H1 (cell line): ENCODE data around the gene TFF2. TPM values are rescaled to one million over a fixed set of nuclear protein-coding genes. Genes with fewer than 3 reads are reported as not detected.

Experiments
- CTCF ChIA-PET: fragments of 300-600 bp; sonication (Branson Sonifier 250); formaldehyde crosslinking; loops from one replicate; lab custom pipeline; 2021; ENCODE audit not compliant: partially characterized antibody; lab: Charles Lee
- POLR2A ChIA-PET: fragments of 300-600 bp; sonication (Branson Sonifier 250); formaldehyde crosslinking; loops from one replicate; lab custom pipeline; 2021; ENCODE audit warnings: inconsistent platforms; ENCODE audit not compliant: partially characterized antibody; lab: Charles Lee
- DNase-seq, 2 experiments: peaks; one replicate each; pipeline versions ENCODE4 v3.0.0 to v3.0.0-alpha.2; 2010 to 2022; ENCODE audit warnings: low spot score in 2 of 2, low read depth in 1 of 2, mixed read lengths in 1 of 2
- FAIRE-seq: peaks from 2 replicates; lab custom pipeline; 2011; peaks lifted over from hg19 to GRCh38; lab: Jason Lieb, UNC
- H2AFZ ChIP-seq: 2 replicates; pipeline ENCODE4 v1.8.1; 2012; ENCODE audit warnings: low read length, inconsistent platforms
- H2AK5ac ChIP-seq: 2 replicates; pipeline ENCODE4 v1.6.1; 2013; ENCODE audit warnings: low read depth, low read length
- H2BK120ac ChIP-seq: replicated peaks from 2 replicates; pipeline ENCODE3; 2013; ENCODE audit warnings: low read depth, low read length, inconsistent platforms
- H2BK12ac ChIP-seq: 2 replicates; pipeline ENCODE4 v1.6.1; 2013; ENCODE audit warnings: low read depth, low read length
- H2BK15ac ChIP-seq: 2 replicates; pipeline ENCODE4 v1.6.1; 2013; ENCODE audit warnings: low read length
- H2BK20ac ChIP-seq: 2 replicates; pipeline ENCODE4 v1.6.1; 2013; ENCODE audit warnings: low read length
- H2BK5ac ChIP-seq: 2 replicates; pipeline ENCODE4 v1.6.1; 2013; ENCODE audit warnings: low read depth, low read length
- H3K14ac ChIP-seq: 2 replicates; pipeline ENCODE4 v1.6.1; 2013; ENCODE audit warnings: inconsistent platforms; ENCODE audit not compliant: insufficient read length
- H3K18ac ChIP-seq: 2 replicates; pipeline ENCODE4 v1.6.1; 2013; ENCODE audit warnings: low read length; ENCODE audit errors: extremely low read depth
- H3K23ac ChIP-seq: 2 replicates; pipeline ENCODE4 v1.6.1; 2013; ENCODE audit warnings: inconsistent platforms; ENCODE audit not compliant: insufficient read length
- H3K23me2 ChIP-seq: 2 replicates; pipeline ENCODE4 v1.6.1; 2013; ENCODE audit warnings: low read depth, low read length
- H3K27ac ChIP-seq: 2 replicates; pipeline ENCODE4 v1.6.1; 2011; ENCODE audit warnings: low read depth, low read length, inconsistent platforms
- H3K27me3 ChIP-seq, 4 experiments: replicated peaks in 1 of 4; 1 replicate in 1 of 4; 2 replicates in 3 of 4; pipeline versions ENCODE4 v1.6.1 to v1.8.1; 2011 to 2013; ENCODE audit warnings: low read length in 3 of 4, mild to moderate bottlenecking in 3 of 4, inconsistent platforms in 2 of 4, mixed read lengths in 2 of 4, moderate library complexity in 1 of 4; ENCODE audit not compliant: control insufficient read depth in 3 of 4, insufficient read depth in 3 of 4; ENCODE audit errors: extremely low read depth in 1 of 4
- H3K36me3 ChIP-seq, 4 experiments: 2 replicates each; pipeline versions ENCODE4 v1.6.1 to v1.8.1; 2011 to 2013; ENCODE audit warnings: mild to moderate bottlenecking in 4 of 4, low read length in 3 of 4, moderate library complexity in 2 of 4, control low read depth in 1 of 4, inconsistent platforms in 1 of 4; ENCODE audit not compliant: insufficient read depth in 4 of 4, control insufficient read depth in 2 of 4
- H3K4ac ChIP-seq: replicated peaks from 2 replicates; pipeline ENCODE3; 2013; ENCODE audit warnings: low read length, low read depth, mixed read lengths, inconsistent platforms; ENCODE audit not compliant: insufficient read length
- H3K4me1 ChIP-seq, 4 experiments: replicated peaks in 1 of 4; 1 replicate in 1 of 4; 2 replicates in 3 of 4; pipeline versions ENCODE4 v1.6.1 to v1.8.1; 2011 to 2013; ENCODE audit warnings: low read length in 3 of 4, inconsistent platforms in 2 of 4, mixed read lengths in 1 of 4; ENCODE audit not compliant: insufficient read depth in 4 of 4, control insufficient read depth in 3 of 4
- H3K4me2 ChIP-seq, 2 experiments: 2 replicates each; pipeline versions ENCODE4 v1.6.1 to v1.8.1; 2011 to 2013; ENCODE audit warnings: low read depth in 2 of 2, low read length in 2 of 2, control low read depth in 1 of 2, inconsistent platforms in 1 of 2, mild to moderate bottlenecking in 1 of 2; ENCODE audit not compliant: insufficient read depth in 1 of 2
- H3K4me3 ChIP-seq, 4 experiments: fragments of 200-600, 300-600 bp in 1 of 4; sonication (generic), shearing (Covaris generic), sonication (Bioruptor Twin) in 1 of 4; 2 replicates each; pipeline versions ENCODE4 v1.5.1 to v1.8.1; 2011 to 2016; ENCODE audit warnings: low read length in 4 of 4, low read depth in 3 of 4, control low read depth in 2 of 4, inconsistent platforms in 2 of 4, mild to moderate bottlenecking in 2 of 4, mixed read lengths in 1 of 4, moderate library complexity in 1 of 4; ENCODE audit not compliant: insufficient read depth in 2 of 4; ENCODE audit errors: extremely low read depth in 1 of 4
- H3K56ac ChIP-seq: replicated peaks from 2 replicates; pipeline ENCODE3; 2013; ENCODE audit warnings: low read depth, mild to moderate bottlenecking, mixed read lengths, low read length, inconsistent platforms; ENCODE audit not compliant: insufficient read length
- H3K79me1 ChIP-seq: 2 replicates; pipeline ENCODE4 v1.6.1; 2013; ENCODE audit warnings: low read depth, low read length, control low read depth
- H3K79me2 ChIP-seq, 2 experiments: 2 replicates each; pipeline versions ENCODE4 v1.6.1 to v1.8.1; 2012 to 2013; ENCODE audit warnings: low read length in 2 of 2, mild to moderate bottlenecking in 2 of 2, inconsistent platforms in 1 of 2; ENCODE audit not compliant: insufficient read depth in 2 of 2, control insufficient read depth in 1 of 2
- H3K9ac ChIP-seq, 4 experiments: replicated peaks in 1 of 4; 1 replicate in 1 of 4; 2 replicates in 3 of 4; pipeline versions ENCODE4 v1.6.1 to v1.8.1; 2011 to 2013; ENCODE audit warnings: low read depth in 3 of 4, low read length in 3 of 4, control low read depth in 2 of 4, mild to moderate bottlenecking in 2 of 4, moderate library complexity in 2 of 4, inconsistent platforms in 1 of 4; ENCODE audit errors: extremely low read depth in 1 of 4
- H3K9me3 ChIP-seq, 2 experiments: 2 replicates each; pipeline versions ENCODE4 v1.6.1 to v1.8.1; 2012 to 2013; ENCODE audit warnings: mild to moderate bottlenecking in 2 of 2, moderate library complexity in 2 of 2, control low read depth in 1 of 2, inconsistent platforms in 1 of 2, low read depth in 1 of 2, low read length in 1 of 2, mixed read lengths in 1 of 2; ENCODE audit not compliant: insufficient read depth in 2 of 2
- H4K20me1 ChIP-seq, 2 experiments: replicated peaks in 1 of 2; 2 replicates each; pipeline versions ENCODE3 to v1.8.1; 2011 to 2013; ENCODE audit warnings: inconsistent platforms in 2 of 2, low read length in 2 of 2, mild to moderate bottlenecking in 1 of 2; ENCODE audit not compliant: insufficient read depth in 2 of 2, control insufficient read depth in 1 of 2
- H4K5ac ChIP-seq: 2 replicates; pipeline ENCODE4 v1.6.1; 2013; ENCODE audit warnings: low read length, low read depth, mixed read lengths, inconsistent platforms; ENCODE audit not compliant: insufficient read length
- H4K8ac ChIP-seq: 2 replicates; pipeline ENCODE4 v1.8.0; 2013; ENCODE audit warnings: mild to moderate bottlenecking, moderate library complexity, low read length, inconsistent platforms; ENCODE audit not compliant: insufficient read depth; ENCODE audit errors: extremely low read depth
- H4K91ac ChIP-seq: replicated peaks from 2 replicates; pipeline ENCODE3; 2013; ENCODE audit warnings: low read length, mixed read lengths, inconsistent platforms; ENCODE audit not compliant: insufficient read length
- BRCA1 ChIP-seq: IDR thresholded peaks from 2 replicates; pipeline ENCODE4 v1.6.1; 2012; ENCODE audit warnings: low read depth, low read length, improper control_type of control experiment
- NANOG ChIP-seq: IDR thresholded peaks from 2 replicates; pipeline ENCODE4 v1.6.1; 2011; ENCODE audit warnings: low read length, low read depth, mild to moderate bottlenecking, inconsistent platforms; ENCODE audit not compliant: insufficient read depth, poor library complexity, severe bottlenecking
- WGBS, 2 experiments: shearing (Covaris generic) in 1 of 2; methylation state at CpG; one replicate each; pipeline versions ENCODE4 v1.1.6 to v1.1.7; 2013 to 2015; ENCODE audit warnings: low lambda C conversion rate in 2 of 2, mixed read lengths in 2 of 2, inconsistent platforms in 1 of 2, low coverage in 1 of 2, missing lambda C conversion rate in 1 of 2; ENCODE audit not compliant: insufficient replicate concordance in 2 of 2, insufficient coverage in 1 of 2, insufficient read length in 1 of 2; ENCODE audit errors: extremely low coverage in 1 of 2, missing lambda C conversion rate in 1 of 2; 5-methylcytosine and 5-hydroxymethylcytosine counted together
- polyA plus RNA-seq, 7 experiments: library from polyadenylated mRNA; depleted of rRNA in 3 of 7; stranded (reverse) in 5 of 7; unstranded in 2 of 7; fragments of >200 nt in 5 of 7; fragments of 200-250 nt in 2 of 7; gene quantifications; 1 replicate in 5 of 7; 2 replicates in 1 of 7; 4 replicates in 1 of 7; pipeline versions ENCODE4 v1.2.1 to v1.2.3, GENCODE V29; 2011 to 2013; ENCODE audit warnings: missing spikeins in 2 of 7, mixed read lengths in 2 of 7
- total RNA-seq: library from RNA; stranded (reverse); fragmentation: NEBNext Ultra II Directional; extraction: Animal tissue kit (Norgen Biotek cat#: 25700); gene quantifications from 2 replicates; pipeline ENCODE4 v1.2.1, GENCODE V29; 2021

TFF2 gene
- total and polyA plus RNA-seq, 2 of the 8 experiments (the other 6 are each of a cell fraction or from before 2014, with no cell fraction given), result not detected

GRCh38 chr21:42348762-42349161 is 2.0 kb downstream of the TFF2 start:
- Histone ChIP-seq H3K9me3 (no peaks in the 10 kb centered on the region), H3K9ac (no peak overlapping the region), H4K91ac (no peak overlapping the region), H2BK15ac (no peak overlapping the region), H3K4me1 (no peaks in the 10 kb centered on the region), H3K18ac (no peak overlapping the region), H2BK5ac (no peak overlapping the region), H4K8ac (no peak overlapping the region), H2AFZ (no peak overlapping the region), H3K27me3 (no peaks in the 10 kb centered on the region), H2AK5ac (no peak overlapping the region), H3K79me2 (no peaks in the 10 kb centered on the region), H2BK20ac (no peak overlapping the region), H3K14ac (no peak overlapping the region), H2BK120ac (no peak overlapping the region), H2BK12ac (no peak overlapping the region), H3K56ac (no peak overlapping the region), H3K36me3 (no peaks in the 10 kb centered on the region), H3K79me1 (no peaks in the 10 kb centered on the region), H4K5ac (no peak overlapping the region), H3K23me2 (no peaks in the 10 kb centered on the region), H3K4ac (no peak overlapping the region), H3K27ac (no peak overlapping the region), H3K4me2 (no peak overlapping the region), H4K20me1 (no peaks in the 10 kb centered on the region), H3K23ac (no peak overlapping the region), H3K4me3 (no peak overlapping the region)
- CTCF ChIA-PET, result interaction anchor here (1.0 to 3.4 kb wide), 3 partner anchors 10 to 39 kb away, joined by 4 to 22 read pairs (median 8); no protein-coding TSS in a partner anchor
- TF ChIP-seq NANOG (no peak), BRCA1 (peak; percentile 0)
- DNase-seq, result no peak
- FAIRE-seq, result no peak
- POLR2A ChIA-PET, result no interaction called here
- 80% methylated on average over 2 of the region's 2 CpGs; no CpG with 5 or more reads in 1 of the 2 experiments for WGBS, 2 experiments
